GM12872 (cell line): ENCODE measurements around the gene PINLYP.

Experiments used
- TF ChIP-seq, protein P1 (sequence below): IDR thresholded peaks from 3 replicates; pipeline ENCODE4 v1.5.1; 2011; ENCODE audit warnings: low read depth, mild to moderate bottlenecking, low read length, moderate library complexity; ENCODE audit not compliant: insufficient read depth

Gene PINLYP

GRCh38 chr19:43575955-43576878 is 616 bp downstream of the PINLYP start:
- TF ChIP-seq, protein P1, sequence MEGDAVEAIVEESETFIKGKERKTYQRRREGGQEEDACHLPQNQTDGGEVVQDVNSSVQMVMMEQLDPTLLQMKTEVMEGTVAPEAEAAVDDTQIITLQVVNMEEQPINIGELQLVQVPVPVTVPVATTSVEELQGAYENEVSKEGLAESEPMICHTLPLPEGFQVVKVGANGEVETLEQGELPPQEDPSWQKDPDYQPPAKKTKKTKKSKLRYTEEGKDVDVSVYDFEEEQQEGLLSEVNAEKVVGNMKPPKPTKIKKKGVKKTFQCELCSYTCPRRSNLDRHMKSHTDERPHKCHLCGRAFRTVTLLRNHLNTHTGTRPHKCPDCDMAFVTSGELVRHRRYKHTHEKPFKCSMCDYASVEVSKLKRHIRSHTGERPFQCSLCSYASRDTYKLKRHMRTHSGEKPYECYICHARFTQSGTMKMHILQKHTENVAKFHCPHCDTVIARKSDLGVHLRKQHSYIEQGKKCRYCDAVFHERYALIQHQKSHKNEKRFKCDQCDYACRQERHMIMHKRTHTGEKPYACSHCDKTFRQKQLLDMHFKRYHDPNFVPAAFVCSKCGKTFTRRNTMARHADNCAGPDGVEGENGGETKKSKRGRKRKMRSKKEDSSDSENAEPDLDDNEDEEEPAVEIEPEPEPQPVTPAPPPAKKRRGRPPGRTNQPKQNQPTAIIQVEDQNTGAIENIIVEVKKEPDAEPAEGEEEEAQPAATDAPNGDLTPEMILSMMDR, result no peak

- TF ChIP-seq, protein P1, result no peak
Observed at GRCh38 chr19:43578787-43579186, 3.2 kb downstream of the PINLYP start.

GRCh38 chr19:43581467-43581866 is 5.9 kb downstream of the PINLYP start:
- TF ChIP-seq, protein P1, result no peak

DNA sequence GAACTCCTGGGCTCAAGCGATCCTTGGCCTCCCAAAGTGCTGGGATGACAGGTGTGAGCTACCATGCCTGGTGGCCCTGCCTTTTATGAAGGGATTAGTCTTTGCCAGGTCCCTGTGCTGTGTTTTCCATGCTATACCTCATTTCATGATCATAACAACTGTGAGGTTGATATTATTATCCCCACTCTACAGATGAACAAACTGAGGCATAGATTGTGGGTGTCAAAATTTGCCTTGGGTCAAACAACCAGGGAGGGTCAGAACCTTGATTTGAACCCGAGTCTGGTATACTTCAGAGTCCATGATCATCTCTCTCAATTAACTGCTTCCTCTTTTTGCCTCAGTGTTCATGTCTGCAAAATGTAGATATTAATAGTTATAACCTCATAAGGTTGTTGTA is 6.9 kb downstream of the PINLYP start:
- TF ChIP-seq, protein P1, result no peak

DNA sequence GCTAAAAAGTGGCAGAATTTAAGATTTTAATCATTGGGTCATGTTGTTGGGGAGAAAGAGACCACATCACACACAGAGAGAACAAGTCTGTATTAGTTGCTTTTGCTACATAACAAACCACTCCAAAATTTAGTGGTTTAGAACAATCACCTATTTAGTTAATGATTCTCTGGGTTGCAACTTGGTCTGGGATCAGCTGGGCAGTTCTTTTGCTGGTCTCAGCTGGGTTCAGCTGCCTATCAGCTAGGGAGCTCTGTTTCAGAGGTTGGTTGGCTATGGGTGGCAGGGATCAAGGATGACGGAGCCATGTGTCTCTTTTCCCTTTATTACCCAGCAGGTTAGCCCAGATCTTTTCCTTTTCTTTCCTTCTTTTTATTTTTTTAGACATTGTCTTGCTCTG is 8.9 kb downstream of the PINLYP start:
- TF ChIP-seq, protein P1, result no peak

DNA sequence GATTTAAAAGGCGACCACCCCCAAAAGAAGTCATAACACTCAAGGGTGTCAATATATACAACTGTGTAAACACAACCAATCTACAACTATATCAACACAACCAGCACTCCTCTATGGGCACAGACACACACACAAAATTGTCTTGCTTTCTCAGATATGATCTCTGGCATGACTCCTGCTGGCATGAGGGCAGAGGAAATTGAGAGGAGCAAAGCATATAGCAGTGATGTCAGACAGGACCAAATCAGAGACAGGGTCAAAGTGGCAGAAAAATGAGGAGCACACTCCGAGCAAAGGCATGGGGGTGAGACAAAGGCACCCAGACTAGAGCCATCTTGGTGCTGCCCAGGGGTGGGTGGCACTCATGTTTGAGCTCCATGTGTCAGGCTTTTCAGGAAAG is 10.7 kb downstream of the PINLYP start:
- TF ChIP-seq, protein P1, result no peak

DNA sequence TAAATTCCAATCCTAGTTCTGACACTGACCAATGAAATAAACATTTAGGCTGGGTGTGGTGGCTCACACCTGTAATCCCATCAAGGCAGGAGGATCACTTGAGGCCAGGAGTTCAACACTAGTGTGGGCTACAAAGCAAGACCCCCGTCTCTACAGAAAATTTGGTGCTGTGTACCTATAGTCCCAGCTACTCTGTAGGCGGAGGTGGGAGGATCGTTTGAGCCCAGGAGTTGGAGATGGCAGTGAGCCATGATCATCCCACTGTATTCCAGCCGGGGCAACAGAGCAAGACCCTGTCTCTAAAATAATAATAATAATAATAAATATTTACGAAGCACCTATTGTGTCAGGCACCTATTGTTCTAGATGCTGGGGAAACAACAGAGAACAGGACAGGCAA is 13.7 kb downstream of the PINLYP start:
- TF ChIP-seq, protein P1, result no peak
